H1 (cell line): ENCODE measurements around the gene ITGAV.

Source experiments
- CEBPB ChIP-seq: IDR thresholded peaks from 2 replicates; pipeline ENCODE4 v1.6.1; 2012; ENCODE audit warnings: low read depth, low read length
- EGR1 ChIP-seq: IDR thresholded peaks from 2 replicates; pipeline ENCODE4 v1.6.1; 2011; ENCODE audit warnings: low read depth, low read length, borderline replicate concordance
- POLR2A ChIP-seq, 2 experiments: IDR thresholded peaks; 1 replicate in 1 of 2; 2 replicates in 1 of 2; pipeline ENCODE4 v1.6.1; 2011; ENCODE audit warnings: low read depth in 2 of 2, low read length in 2 of 2, mild to moderate bottlenecking in 2 of 2; ENCODE audit errors: control extremely low read depth in 1 of 2
- SP1 ChIP-seq: IDR thresholded peaks from 2 replicates; pipeline ENCODE4 v1.6.1; 2011; ENCODE audit warnings: low read depth, low read length
- TAF1 ChIP-seq: IDR thresholded peaks from 2 replicates; pipeline ENCODE4 v1.6.1; 2011; ENCODE audit warnings: mild to moderate bottlenecking, low read depth, low read length
- ZNF274 ChIP-seq: IDR thresholded peaks from 2 replicates; pipeline ENCODE4 v1.7.0; 2012; ENCODE audit warnings: low read length, borderline replicate concordance; ENCODE audit errors: extremely low read depth
- TF ChIP-seq, protein P1 (sequence below), 3 experiments: IDR thresholded peaks; 1 replicate in 2 of 3; 2 replicates in 1 of 3; pipeline versions ENCODE4 v1.5.1 to v1.6.1; 2011; ENCODE audit warnings: low read length in 3 of 3, mild to moderate bottlenecking in 3 of 3, inconsistent platforms in 2 of 3, low read depth in 1 of 3, moderate library complexity in 1 of 3; ENCODE audit not compliant: insufficient read depth in 1 of 3; ENCODE audit errors: control extremely low read depth in 1 of 3

DNA sequence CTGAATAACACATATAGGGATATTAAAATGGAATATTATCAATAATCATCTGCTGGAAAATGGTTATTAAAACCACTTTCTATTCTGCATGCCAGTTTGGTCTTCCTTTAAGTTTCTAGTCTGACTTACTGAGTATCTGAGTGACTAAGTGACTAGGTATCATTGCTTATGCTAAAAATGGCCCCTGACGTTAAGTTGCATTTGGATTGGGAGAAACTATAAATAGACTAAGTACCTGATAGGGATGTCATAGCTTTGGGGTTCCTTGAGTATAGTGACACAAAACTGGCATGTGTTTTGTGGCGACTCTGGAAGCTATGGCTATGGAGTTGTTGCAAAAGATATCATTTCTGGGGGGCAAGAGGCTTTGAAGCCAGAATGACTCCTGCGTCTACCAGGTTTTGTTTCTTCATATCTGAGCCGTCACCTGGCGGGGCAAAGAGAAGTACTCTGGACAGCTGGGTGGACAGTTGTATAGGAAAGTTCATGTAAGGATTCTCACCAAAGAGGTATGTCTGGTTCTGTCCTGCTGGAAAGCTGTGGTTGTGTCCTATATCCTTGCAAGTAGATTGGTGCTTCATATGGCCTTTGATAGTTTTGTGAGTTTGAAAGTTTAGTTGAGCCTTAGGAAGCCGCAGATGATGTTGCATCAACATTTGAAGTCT lies 17.9 kb downstream of the ITGAV start:
- no peak for TF ChIP-seq CEBPB
- TF ChIP-seq, protein P1, sequence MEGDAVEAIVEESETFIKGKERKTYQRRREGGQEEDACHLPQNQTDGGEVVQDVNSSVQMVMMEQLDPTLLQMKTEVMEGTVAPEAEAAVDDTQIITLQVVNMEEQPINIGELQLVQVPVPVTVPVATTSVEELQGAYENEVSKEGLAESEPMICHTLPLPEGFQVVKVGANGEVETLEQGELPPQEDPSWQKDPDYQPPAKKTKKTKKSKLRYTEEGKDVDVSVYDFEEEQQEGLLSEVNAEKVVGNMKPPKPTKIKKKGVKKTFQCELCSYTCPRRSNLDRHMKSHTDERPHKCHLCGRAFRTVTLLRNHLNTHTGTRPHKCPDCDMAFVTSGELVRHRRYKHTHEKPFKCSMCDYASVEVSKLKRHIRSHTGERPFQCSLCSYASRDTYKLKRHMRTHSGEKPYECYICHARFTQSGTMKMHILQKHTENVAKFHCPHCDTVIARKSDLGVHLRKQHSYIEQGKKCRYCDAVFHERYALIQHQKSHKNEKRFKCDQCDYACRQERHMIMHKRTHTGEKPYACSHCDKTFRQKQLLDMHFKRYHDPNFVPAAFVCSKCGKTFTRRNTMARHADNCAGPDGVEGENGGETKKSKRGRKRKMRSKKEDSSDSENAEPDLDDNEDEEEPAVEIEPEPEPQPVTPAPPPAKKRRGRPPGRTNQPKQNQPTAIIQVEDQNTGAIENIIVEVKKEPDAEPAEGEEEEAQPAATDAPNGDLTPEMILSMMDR (IDR thresholded peaks at IDR 0.05; ENCODE audit: control extremely low read depth in 1 of 3, insufficient read depth in 1 of 3, low read depth in 1 of 3, low read length in 3 of 3), result no peak
- no peak for TF ChIP-seq ZNF274
- no peak for TF ChIP-seq TAF1
- no peak for TF ChIP-seq EGR1
- no peak for TF ChIP-seq SP1
- TF ChIP-seq POLR2A (IDR thresholded peaks at IDR 0.05; ENCODE audit: control extremely low read depth in 1 of 2, low read depth in 2 of 2, low read length in 2 of 2), result no peak
